OCI-LY7 (cell line): Measurements from ENCODE around the gene ERCC1. TPM values are rescaled to one million over a fixed set of nuclear protein-coding genes. Genes with fewer than 3 reads are reported as not detected.
"Not testable (repeated sequence)": the region's sequence is repeated elsewhere in the genome, so short reads cannot be mapped to it uniquely, and the experiment has no call there.

Experiments
- BruUV-seq: library from RNA; stranded (reverse); fragments of 400-500 nt; replicated peaks from 2 replicates; lab custom pipeline; 2021; lab: Mats Ljungman, UMichigan
- CTCF ChIA-PET: fragments of 300-600 bp; sonication (Branson Sonifier 250); formaldehyde crosslinking; loops from one replicate; lab custom pipeline; 2022; ENCODE audit warnings: antibody characterized with exemption; ENCODE audit not compliant: unreplicated experiment; lab: Charles Lee
- POLR2A ChIA-PET: fragments of 300-600 bp; sonication (Branson Sonifier 250); formaldehyde crosslinking; loops from one replicate; lab custom pipeline; 2022; ENCODE audit warnings: antibody characterized with exemption; lab: Charles Lee
- DNase-seq: peaks from one replicate; pipeline ENCODE4 v3.0.0-alpha.2; 2015; ENCODE audit warnings: low spot score
- H2AFZ ChIP-seq: fragments of 200-600 bp; sonication (generic), shearing (Covaris generic); 2 replicates; pipeline ENCODE4 v1.6.1; 2014; ENCODE audit warnings: mild to moderate bottlenecking, antibody characterized with exemption, low read length, moderate library complexity
- H3K27ac ChIP-seq: fragments of 200-600 bp; sonication (generic); 2 replicates; pipeline ENCODE4 v1.5.1; 2014; ENCODE audit warnings: mixed run types, low read depth, mild to moderate bottlenecking, moderate library complexity, low read length, inconsistent platforms; ENCODE audit not compliant: poor library complexity, severe bottlenecking
- H3K36me3 ChIP-seq: fragments of 200-600 bp; sonication (generic); 2 replicates; pipeline ENCODE4 v1.6.1; 2014; ENCODE audit warnings: mild to moderate bottlenecking, antibody characterized with exemption, low read length, moderate library complexity, mixed read lengths; ENCODE audit not compliant: insufficient read depth
- H3K4me1 ChIP-seq: fragments of 200-600 bp; sonication (generic); 2 replicates; pipeline ENCODE4 v1.5.1; 2014; ENCODE audit warnings: mild to moderate bottlenecking, low read length; ENCODE audit not compliant: insufficient read depth, poor library complexity, severe bottlenecking
- H3K4me2 ChIP-seq: fragments of 200-600 bp; sonication (generic); 2 replicates; pipeline ENCODE4 v1.6.1; 2014; ENCODE audit warnings: mild to moderate bottlenecking, low read length
- H3K4me3 ChIP-seq: fragments of 200-600 bp; sonication (generic); 2 replicates; pipeline ENCODE4 v1.5.1; 2014; ENCODE audit warnings: mild to moderate bottlenecking, low read depth, low read length; ENCODE audit not compliant: poor library complexity, severe bottlenecking
- H3K79me2 ChIP-seq: fragments of 200-600 bp; sonication (generic); 2 replicates; pipeline ENCODE4 v1.6.1; 2016; ENCODE audit warnings: low read depth, mild to moderate bottlenecking, low read length, moderate library complexity, mixed read lengths; ENCODE audit not compliant: insufficient read depth
- H3K9me2 ChIP-seq: fragments of 200-600 bp; sonication (generic); 2 replicates; pipeline ENCODE4 v1.6.1; 2016; ENCODE audit warnings: mild to moderate bottlenecking, low read length, mixed read lengths; ENCODE audit not compliant: insufficient read depth
- H3K9me3 ChIP-seq: fragments of 200-600 bp; sonication (generic); 2 replicates; pipeline ENCODE4 v1.6.1; 2014; ENCODE audit warnings: mild to moderate bottlenecking, mixed run types, low read length, mixed read lengths
- H4K20me1 ChIP-seq: fragments of 200-600 bp; sonication (generic); 2 replicates; pipeline ENCODE4 v1.6.1; 2014; ENCODE audit warnings: mild to moderate bottlenecking, antibody characterized with exemption, low read length, moderate library complexity, mixed read lengths; ENCODE audit not compliant: insufficient read depth
- CTCF ChIP-seq: fragments of 200-600 bp; sonication (generic); conservative IDR thresholded peaks from 2 replicates; pipeline ENCODE4 v1.5.1; 2014; ENCODE audit warnings: mild to moderate bottlenecking, antibody characterized with exemption, low read length, moderate library complexity, mixed read lengths
- EZH2phosphoT487 ChIP-seq: fragments of 200-600 bp; sonication (generic); IDR thresholded peaks from 2 replicates; pipeline ENCODE4 v1.6.1; 2018; ENCODE audit warnings: low read depth, borderline replicate concordance, mild to moderate bottlenecking, mixed run types, antibody characterized with exemption, low read length, moderate library complexity, mixed read lengths
- intact Hi-C: fragments of 100-400 bp; cut with micrococcal nuclease; formaldehyde crosslinking; loops from one replicate; pipeline ENCODE4 v1.10.0; 2022; ENCODE audit not compliant: unreplicated experiment
- total RNA-seq, 2 experiments: library from RNA; depleted of rRNA in 1 of 2; stranded (reverse); fragments of >200 nt in 1 of 2; shearing (Covaris generic) in 1 of 2; gene quantifications; 2 replicates each; pipeline ENCODE4 v1.2.3, GENCODE V29; 2014 to 2022

The ERCC1 gene
- total RNA-seq, 2 experiments from 2014 or later = 46.2 to 125 TPM

DNA sequence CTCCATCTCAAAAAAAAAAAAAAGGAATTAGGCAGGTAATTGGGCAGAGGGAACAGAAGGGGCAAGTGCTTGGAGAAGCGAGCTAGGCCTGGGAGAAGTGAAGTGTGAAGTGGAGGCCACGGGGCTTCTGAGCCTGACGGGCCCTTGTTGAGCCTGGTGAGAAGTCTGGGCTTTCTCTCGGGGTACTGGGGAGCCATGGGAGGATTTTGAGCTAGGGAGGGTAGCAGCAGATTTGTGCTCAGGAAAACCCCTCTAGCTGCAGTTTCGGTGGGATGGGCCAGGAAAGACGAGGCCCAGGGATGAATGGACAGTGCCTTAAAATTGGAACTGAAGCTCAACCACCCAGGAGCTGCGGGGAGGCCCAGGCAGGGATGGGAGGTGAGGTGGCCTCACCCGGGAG, 9.2 kb downstream of the ERCC1 start:
- Histone ChIP-seq H2AFZ (no peak overlapping the region), H3K36me3 (peaks cover 79% of the 10 kb centered on the region), H3K9me2 (no peaks in the 10 kb centered on the region), H4K20me1 (no peaks in the 10 kb centered on the region), H3K4me2 (no peak overlapping the region), H3K9me3 (no peaks in the 10 kb centered on the region), H3K4me3 (no peak overlapping the region), H3K27ac (no peak overlapping the region), H3K4me1 (peaks cover 15% of the 10 kb centered on the region), H3K79me2 (no peaks in the 10 kb centered on the region)
- TF ChIP-seq EZH2phosphoT487 (no peak), CTCF (no peak)
- BruUV-seq = no TSS peak
- ChIA-PET CTCF (no interaction called here), POLR2A (interaction anchor here (0.6 kb wide), 1 partner anchor 19 kb away, joined by 5 read pairs; no protein-coding TSS in a partner anchor)
- intact Hi-C loops = no loop called here
- no peak for DNase-seq

- ChIA-PET CTCF (no interaction called here), POLR2A (no interaction called here)
- intact Hi-C loops = no loop called here
- BruUV-seq = no TSS peak
- H3K9me3 ChIP-seq = no peaks in the 10 kb centered on the region
- no peaks in the 10 kb centered on the region for H3K79me2 ChIP-seq
- H3K9me2 ChIP-seq = no peaks in the 10 kb centered on the region
- no peak overlapping the region for H2AFZ ChIP-seq
- H4K20me1 ChIP-seq = no peaks in the 10 kb centered on the region
- TF ChIP-seq EZH2phosphoT487 (no peak), CTCF (no peak)
- no peak overlapping the region for H3K4me3 ChIP-seq
- H3K4me2 ChIP-seq = no peak overlapping the region
- H3K27ac ChIP-seq = no peak overlapping the region
- no peak for DNase-seq
- H3K4me1 ChIP-seq = peaks cover 13% of the 10 kb centered on the region
- peaks cover 79% of the 10 kb centered on the region for H3K36me3 ChIP-seq
Observed at GRCh38 chr19:45413497-45413896, 10.2 kb downstream of the ERCC1 start.

DNA sequence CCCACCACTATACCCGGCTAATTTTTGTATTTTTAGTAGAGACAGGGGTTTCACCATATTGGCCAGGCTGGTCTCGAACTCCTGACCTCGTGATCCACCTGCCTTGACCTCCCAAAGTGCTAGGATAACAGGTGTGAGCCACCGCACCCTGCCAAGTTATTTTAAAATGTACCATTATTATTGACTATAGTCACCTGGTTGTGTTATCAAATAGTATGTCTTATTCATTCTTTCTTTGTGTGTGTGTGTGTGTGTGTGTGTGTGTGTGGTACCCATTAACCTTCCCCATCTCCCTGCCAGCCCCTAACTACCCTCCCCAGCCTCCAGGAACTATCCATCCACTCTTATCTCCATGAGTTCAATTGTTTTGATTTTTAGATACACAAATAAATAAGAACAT, 13.4 kb downstream of the ERCC1 start:
- H2AFZ ChIP-seq, intact Hi-C loops, CTCF ChIA-PET, H3K27ac ChIP-seq, H3K9me2 ChIP-seq, H3K4me2 ChIP-seq, BruUV-seq, H3K4me3 ChIP-seq, H3K9me3 ChIP-seq, H4K20me1 ChIP-seq, DNase-seq, POLR2A ChIA-PET: not testable (repeated sequence)
- Histone ChIP-seq H3K36me3 (peaks cover 49% of the 10 kb centered on the region), H3K4me1 (peaks cover 16% of the 10 kb centered on the region), H3K79me2 (peaks cover 10% of the 10 kb centered on the region)
